H9 (cell line): ENCODE measurements around the gene CD226. TPM values are rescaled to one million over a fixed set of nuclear protein-coding genes. Genes with fewer than 3 reads are reported as not detected.

Experiments
- DNase-seq: peaks from one replicate; pipeline ENCODE4 v3.0.0-alpha.2; 2017
- H2AFZ ChIP-seq: one replicate; pipeline ENCODE4 v1.6.1; 2013; ENCODE audit warnings: mild to moderate bottlenecking, low read length, control low read depth, moderate library complexity
- H2AK5ac ChIP-seq: 2 replicates; pipeline ENCODE4 v1.6.1; 2013; ENCODE audit warnings: low read length, control low read depth, mixed read lengths; ENCODE audit not compliant: insufficient read length
- H2BK120ac ChIP-seq: one replicate; pipeline ENCODE4 v1.6.1; 2013; ENCODE audit warnings: low read depth, mild to moderate bottlenecking, low read length, control low read depth, inconsistent platforms; ENCODE audit not compliant: poor library complexity, severe bottlenecking
- H2BK12ac ChIP-seq: 2 replicates; pipeline ENCODE4 v1.6.1; 2013; ENCODE audit warnings: low read length, control low read depth, mixed read lengths, low read depth; ENCODE audit not compliant: insufficient read length
- H2BK15ac ChIP-seq: 2 replicates; pipeline ENCODE4 v1.6.1; 2013; ENCODE audit warnings: low read depth, low read length, control low read depth
- H2BK20ac ChIP-seq: one replicate; pipeline ENCODE4 v1.6.1; 2013; ENCODE audit warnings: low read depth, mild to moderate bottlenecking, low read length, control low read depth, inconsistent platforms; ENCODE audit not compliant: poor library complexity, severe bottlenecking
- H2BK5ac ChIP-seq: 2 replicates; pipeline ENCODE4 v1.6.1; 2013; ENCODE audit warnings: low read length, control low read depth, mixed read lengths; ENCODE audit not compliant: insufficient read length
- H3K14ac ChIP-seq: 2 replicates; pipeline ENCODE4 v1.6.1; 2013; ENCODE audit warnings: low read length, control low read depth; ENCODE audit not compliant: insufficient read depth
- H3K18ac ChIP-seq: 2 replicates; pipeline ENCODE4 v1.6.1; 2013; ENCODE audit warnings: low read depth, mild to moderate bottlenecking, mixed read lengths, low read length, control low read depth; ENCODE audit not compliant: insufficient read length
- H3K23ac ChIP-seq: 2 replicates; pipeline ENCODE4 v1.6.1; 2013; ENCODE audit warnings: low read length, control low read depth, mixed read lengths, low read depth; ENCODE audit not compliant: insufficient read length
- H3K23me2 ChIP-seq: 2 replicates; pipeline ENCODE4 v1.6.1; 2013; ENCODE audit warnings: low read depth, mild to moderate bottlenecking, mixed read lengths, low read length, control low read depth; ENCODE audit not compliant: insufficient read length, poor library complexity, severe bottlenecking
- H3K27ac ChIP-seq: 2 replicates; pipeline ENCODE4 v1.5.1; 2013; ENCODE audit warnings: low read length, control low read depth, mixed read lengths, low read depth; ENCODE audit not compliant: insufficient read length
- H3K27me3 ChIP-seq: 2 replicates; pipeline ENCODE4 v1.6.1; 2013; ENCODE audit warnings: low read length, control low read depth, inconsistent platforms; ENCODE audit not compliant: insufficient read depth
- H3K4ac ChIP-seq: 2 replicates; pipeline ENCODE4 v1.6.1; 2013; ENCODE audit warnings: low read depth, mild to moderate bottlenecking, control low read depth, inconsistent platforms, low read length, moderate library complexity
- H3K4me1 ChIP-seq: 2 replicates; pipeline ENCODE4 v1.6.1; 2013; ENCODE audit warnings: low read length, control low read depth, inconsistent platforms; ENCODE audit not compliant: insufficient read depth
- H3K4me2 ChIP-seq: 2 replicates; pipeline ENCODE4 v1.6.1; 2013; ENCODE audit warnings: low read length, control low read depth, mixed read lengths; ENCODE audit not compliant: insufficient read length, insufficient read depth
- H3K56ac ChIP-seq: 2 replicates; pipeline ENCODE4 v1.6.1; 2013; ENCODE audit warnings: low read depth, mild to moderate bottlenecking, mixed read lengths, low read length, control low read depth; ENCODE audit not compliant: insufficient read length
- H3K79me1 ChIP-seq: 2 replicates; pipeline ENCODE4 v1.6.1; 2013; ENCODE audit warnings: low read depth, mild to moderate bottlenecking, moderate library complexity, low read length, control low read depth, inconsistent platforms; ENCODE audit not compliant: insufficient read depth, poor library complexity, severe bottlenecking
- H3K79me2 ChIP-seq: 2 replicates; pipeline ENCODE4 v1.6.1; 2013; ENCODE audit warnings: low read length, control low read depth, inconsistent platforms; ENCODE audit not compliant: insufficient read depth
- H3K9ac ChIP-seq: 2 replicates; pipeline ENCODE4 v1.6.1; 2013; ENCODE audit warnings: low read length, control low read depth, mixed read lengths; ENCODE audit not compliant: insufficient read length; ENCODE audit errors: extremely low read depth
- H3K9me3 ChIP-seq: one replicate; pipeline ENCODE4 v1.6.1; 2013; ENCODE audit warnings: low read depth, low read length, inconsistent platforms; ENCODE audit not compliant: control insufficient read depth
- H3T11ph ChIP-seq: one replicate; pipeline ENCODE4 v1.6.1; 2013; ENCODE audit warnings: mild to moderate bottlenecking, low read length, control low read depth, inconsistent platforms
- H4K20me1 ChIP-seq: one replicate; pipeline ENCODE4 v1.6.1; 2013; ENCODE audit not compliant: control insufficient read depth, insufficient read length, insufficient read depth
- H4K5ac ChIP-seq: 2 replicates; pipeline ENCODE4 v1.6.1; 2013; ENCODE audit warnings: low read depth, mild to moderate bottlenecking, mixed read lengths, low read length, control low read depth; ENCODE audit not compliant: insufficient read length
- H4K8ac ChIP-seq: replicated peaks from 2 replicates; pipeline ENCODE4 v1.6.1; 2013; ENCODE audit warnings: low read length, control low read depth, mixed read lengths, low read depth; ENCODE audit not compliant: insufficient read length
- H4K91ac ChIP-seq: 2 replicates; pipeline ENCODE4 v1.6.1; 2013; ENCODE audit warnings: low read depth, mild to moderate bottlenecking, moderate library complexity, mixed read lengths, low read length, control low read depth; ENCODE audit not compliant: insufficient read length
- H3K27ac Mint-ChIP-seq, 3 experiments: 2 replicates in 2 of 3; 3 replicates in 1 of 3; pipeline ENCODE4 v1.8.0; 2020 to 2021; ENCODE audit warnings: mixed read lengths in 3 of 3, mild to moderate bottlenecking in 1 of 3, moderate library complexity in 1 of 3
- H3K27me3 Mint-ChIP-seq: 2 replicates; pipeline ENCODE4 v1.8.0; 2021; ENCODE audit warnings: low read depth, mild to moderate bottlenecking, moderate library complexity, mixed read lengths
- H3K36me3 Mint-ChIP-seq, 3 experiments: 2 replicates in 2 of 3; 3 replicates in 1 of 3; pipeline ENCODE4 v1.8.0; 2020 to 2021; ENCODE audit warnings: low read depth in 3 of 3, mixed read lengths in 3 of 3; ENCODE audit not compliant: insufficient read depth in 1 of 3
- H3K4me1 Mint-ChIP-seq, 2 experiments: 2 replicates each; pipeline ENCODE4 v1.8.0; 2020; ENCODE audit warnings: mixed read lengths in 2 of 2
- H3K4me3 Mint-ChIP-seq, 2 experiments: 2 replicates in 1 of 2; 3 replicates in 1 of 2; pipeline ENCODE4 v1.8.0; 2020 to 2021; ENCODE audit warnings: mild to moderate bottlenecking in 2 of 2, mixed read lengths in 2 of 2, moderate library complexity in 1 of 2
- H3K9me3 Mint-ChIP-seq, 2 experiments: 2 replicates in 1 of 2; 3 replicates in 1 of 2; pipeline ENCODE4 v1.8.0; 2020; ENCODE audit warnings: mild to moderate bottlenecking in 2 of 2, mixed read lengths in 2 of 2, moderate library complexity in 1 of 2
- WGBS: extraction: QIAGEN DNeasy Blood & Tissue Kit; methylation state at CpG from one replicate; pipeline ENCODE4 v1.1.7; 2013; ENCODE audit warnings: missing lambda C conversion rate, low lambda C conversion rate, mixed read lengths; ENCODE audit not compliant: insufficient read length; ENCODE audit errors: extremely low coverage; 5-methylcytosine and 5-hydroxymethylcytosine counted together
- total RNA-seq: library from RNA; stranded (reverse); gene quantifications from 2 replicates; pipeline ENCODE4 v1.2.1, GENCODE V29; 2021
- TF ChIP-seq, protein P1 (sequence below): fragments of 200-600 bp; sonication (generic); conservative IDR thresholded peaks from 3 replicates; pipeline ENCODE4 v1.8.0; 2021; ENCODE audit warnings: antibody characterized with exemption, mild to moderate bottlenecking

CD226 gene
- total RNA-seq, 1 experiment from 2014 or later, result not detected

DNA sequence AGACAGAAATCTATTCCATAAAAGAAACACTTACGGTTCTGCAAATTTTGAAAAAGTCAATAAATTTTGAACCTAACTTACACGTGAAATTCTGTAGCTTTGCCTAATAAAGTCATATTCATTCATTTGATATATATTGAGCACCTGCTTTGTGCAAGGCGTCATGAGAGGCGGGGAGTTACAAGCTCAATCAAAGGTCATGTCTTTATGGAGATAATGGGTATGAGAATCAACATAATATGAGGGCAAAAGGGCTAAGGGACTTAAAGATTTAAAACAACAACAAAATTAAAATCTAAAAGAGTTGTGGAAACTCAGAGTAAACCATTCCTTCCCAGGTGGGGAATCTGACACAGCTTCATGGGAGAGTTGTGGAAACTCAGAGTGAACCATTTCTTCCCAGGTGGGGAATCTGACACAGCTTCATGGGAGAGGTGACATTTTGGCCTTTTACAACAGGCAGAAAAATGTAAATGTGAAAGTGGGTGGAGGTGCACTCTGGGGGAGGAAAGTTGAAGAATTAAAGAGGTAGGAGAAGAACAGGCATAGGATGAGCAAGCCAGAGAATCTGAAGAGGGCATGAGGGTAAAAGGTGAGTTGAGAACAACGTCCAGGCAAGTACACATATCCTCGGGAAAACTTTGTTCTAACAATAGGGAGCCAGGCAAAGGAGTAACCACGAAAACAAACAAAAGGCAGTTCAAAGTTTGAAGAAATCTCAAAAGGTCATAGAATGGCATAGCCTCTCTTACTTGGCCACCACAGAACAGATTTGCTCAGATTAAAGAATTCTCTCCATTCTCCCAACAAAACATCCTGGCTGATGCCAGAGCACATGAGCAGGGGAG, 49.5 kb upstream of the CD226 start:
- Histone ChIP-seq H3T11ph (no peak overlapping the region), H3K27me3 (peaks cover 3% of the 10 kb centered on the region; the same call in 1 of the 2 replicates), H3K4me2 (no peak overlapping the region), H3K4ac (no peak overlapping the region), H4K5ac (no peak overlapping the region), H4K20me1 (no peaks in the 10 kb centered on the region), H3K18ac (no peak overlapping the region), H3K4me1 (peaks cover 5% of the 10 kb centered on the region; the same call in 1 of the 2 replicates), H2BK12ac (no peak overlapping the region), H4K8ac (no peak overlapping the region), H3K79me2 (no peaks in the 10 kb centered on the region), H3K56ac (no peak overlapping the region), H2BK20ac (no peak overlapping the region), H2BK120ac (no peak overlapping the region), H3K79me1 (no peaks in the 10 kb centered on the region), H4K91ac (no peak overlapping the region), H2AK5ac (no peak overlapping the region), H3K23me2 (no peaks in the 10 kb centered on the region), H3K27ac (no peak overlapping the region), H3K9ac (no peak overlapping the region), H3K23ac (no peak overlapping the region), H3K14ac (no peak overlapping the region), H2BK15ac (no peak overlapping the region), H2AFZ (no peak overlapping the region), H3K9me3 (no peaks in the 10 kb centered on the region), H2BK5ac (no peak overlapping the region)
- H3K4me1 Mint-ChIP-seq, result peaks cover 27 to 30% of the 10 kb centered on the region in 2 experiments
- TF ChIP-seq, protein P1, sequence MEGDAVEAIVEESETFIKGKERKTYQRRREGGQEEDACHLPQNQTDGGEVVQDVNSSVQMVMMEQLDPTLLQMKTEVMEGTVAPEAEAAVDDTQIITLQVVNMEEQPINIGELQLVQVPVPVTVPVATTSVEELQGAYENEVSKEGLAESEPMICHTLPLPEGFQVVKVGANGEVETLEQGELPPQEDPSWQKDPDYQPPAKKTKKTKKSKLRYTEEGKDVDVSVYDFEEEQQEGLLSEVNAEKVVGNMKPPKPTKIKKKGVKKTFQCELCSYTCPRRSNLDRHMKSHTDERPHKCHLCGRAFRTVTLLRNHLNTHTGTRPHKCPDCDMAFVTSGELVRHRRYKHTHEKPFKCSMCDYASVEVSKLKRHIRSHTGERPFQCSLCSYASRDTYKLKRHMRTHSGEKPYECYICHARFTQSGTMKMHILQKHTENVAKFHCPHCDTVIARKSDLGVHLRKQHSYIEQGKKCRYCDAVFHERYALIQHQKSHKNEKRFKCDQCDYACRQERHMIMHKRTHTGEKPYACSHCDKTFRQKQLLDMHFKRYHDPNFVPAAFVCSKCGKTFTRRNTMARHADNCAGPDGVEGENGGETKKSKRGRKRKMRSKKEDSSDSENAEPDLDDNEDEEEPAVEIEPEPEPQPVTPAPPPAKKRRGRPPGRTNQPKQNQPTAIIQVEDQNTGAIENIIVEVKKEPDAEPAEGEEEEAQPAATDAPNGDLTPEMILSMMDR, result no peak
- H3K27me3 Mint-ChIP-seq, result no peaks in the 10 kb centered on the region
- H3K36me3 Mint-ChIP-seq, result peaks cover 0 to 7% (median 0%) of the 10 kb centered on the region in 3 experiments; a peak in 3 of 7 replicates
- no peaks in the 10 kb centered on the region; a peak in 1 of 5 replicates for H3K9me3 Mint-ChIP-seq
- no peak for DNase-seq
- peak overlapping the region; percentile 31 to 68 (median 57); a peak in 6 of 7 replicates for H3K27ac Mint-ChIP-seq
- WGBS, result no CpG with 5 or more reads among the region's 7 CpGs
- H3K4me3 Mint-ChIP-seq, result no peak overlapping the region
